Mucosa of descending colon (tissue), 3 donors: ENCODE results near the gene CNOT6. TPM values are rescaled to one million over a fixed set of nuclear protein-coding genes. Genes with fewer than 3 reads are reported as not detected.
"Not testable (repeated sequence)": the region's sequence is repeated elsewhere in the genome, so short reads cannot be mapped to it uniquely, and the experiment has no call there.

Experiments
- ATAC-seq: fragments of 200-7000 bp; cut with Tn5 transposase; one replicate; pipeline ENCODE4 v1.9.1; 2020; ENCODE audit warnings: mild to moderate bottlenecking, moderate library complexity
- DNase-seq, 3 donors: peaks; one replicate each; pipeline ENCODE4 v3.0.0-alpha.2; 2020
- H3K36me3 ChIP-seq: fragments of 200-600 bp; one replicate; pipeline ENCODE4 v1.8.0; 2021; ENCODE audit warnings: low read depth, mild to moderate bottlenecking
- H3K4me1 ChIP-seq: fragments of 200-600 bp; one replicate; pipeline ENCODE4 v1.8.0; 2021; ENCODE audit warnings: low read depth, mild to moderate bottlenecking
- H3K4me3 ChIP-seq: fragments of 200-600 bp; one replicate; pipeline ENCODE4 v1.8.0; 2021; ENCODE audit warnings: mild to moderate bottlenecking
- H3K9me3 ChIP-seq: fragments of 200-600 bp; one replicate; pipeline ENCODE4 v1.8.0; 2021; ENCODE audit warnings: mild to moderate bottlenecking
- CTCF ChIP-seq: fragments of 200-600 bp; IDR thresholded peaks from one replicate; pipeline ENCODE4 v1.8.0; 2022; ENCODE audit warnings: antibody characterized with exemption, mild to moderate bottlenecking
- intact Hi-C, 2 donors: fragments of 100-400 bp; cut with DNase I in 1 of 2; cut with micrococcal nuclease in 1 of 2; formaldehyde crosslinking; loops; one replicate each; pipeline versions ENCODE4 v1.11.0 to v1.11.1; 2022; cut with DNase I, micrococcal nuclease
- total RNA-seq, 3 donors: library from RNA; stranded (reverse); fragmentation: NEBNext Ultra II Directional in 2 of 3; extraction: Animal tissue kit (Norgen Biotek cat#: 25700) in 2 of 3; gene quantifications; one replicate each; pipeline versions ENCODE4 v1.2.1 to v1.2.4, GENCODE V29; 2021 to 2023
- donor health status: DM: no; HTN: no; CAD: no; lungs with moderate emphysema.
- donor health status: DM: no; HTN: no; CAD: no.
- donor health status: DM: no; HTN: yes; CAD: no.

The CNOT6 gene
- total RNA-seq, 3 donors from 2014 or later = 20.9 to 33.7 (median 25.2) TPM

GRCh38 chr5:180474569-180474968 is 19.6 kb upstream of the CNOT6 start:
- no peaks in the 10 kb centered on the region for H3K9me3 ChIP-seq
- no peaks in the 10 kb centered on the region for H3K36me3 ChIP-seq
- DNase-seq (no peak), ATAC-seq (no peak)
- intact Hi-C loops = no loop called here
- H3K4me3 ChIP-seq = no peak overlapping the region
- no peak for TF ChIP-seq CTCF
- H3K4me1 ChIP-seq = peaks cover 3% of the 10 kb centered on the region

GRCh38 chr5:180475969-180476524 is 18.1 kb upstream of the CNOT6 start:
- H3K4me3 ChIP-seq, H3K36me3 ChIP-seq, H3K9me3 ChIP-seq, H3K4me1 ChIP-seq, ATAC-seq, DNase-seq, intact Hi-C loops: not testable (repeated sequence)

- H3K9me3 ChIP-seq = no peaks in the 10 kb centered on the region
- ATAC-seq = no peak
- H3K36me3 ChIP-seq = no peaks in the 10 kb centered on the region
- no peak overlapping the region for H3K4me3 ChIP-seq
- DNase-seq = no peak
- TF ChIP-seq CTCF = no peak
- intact Hi-C loops = no loop called here
- H3K4me1 ChIP-seq = no peaks in the 10 kb centered on the region
These were observed 9.4 kb upstream of the CNOT6 start for GRCh38 chr5:180484813-180485212.

- no peak for ATAC-seq
- H3K9me3 ChIP-seq = no peaks in the 10 kb centered on the region
- no peak for TF ChIP-seq CTCF
- H3K36me3 ChIP-seq = no peaks in the 10 kb centered on the region
- DNase-seq = no peak
- intact Hi-C loops = no loop called here
- H3K4me3 ChIP-seq = no peak overlapping the region
- H3K4me1 ChIP-seq = no peaks in the 10 kb centered on the region
These were observed 7.5 kb upstream of the CNOT6 start for GRCh38 chr5:180486636-180487149.

- Histone ChIP-seq H3K36me3 (no peaks in the 10 kb centered on the region), H3K4me3 (no peak overlapping the region), H3K4me1 (no peaks in the 10 kb centered on the region), H3K9me3 (no peaks in the 10 kb centered on the region)
- intact Hi-C loops = no loop called here
- no peak for ATAC-seq
- no peak for TF ChIP-seq CTCF
- DNase-seq = no peak
These were observed 6.6 kb upstream of the CNOT6 start for GRCh38 chr5:180487556-180487955.

- TF ChIP-seq CTCF = no peak
- ATAC-seq = no peak
- no peak overlapping the region for H3K4me3 ChIP-seq
- DNase-seq = no peak
- intact Hi-C loops = no loop called here
- peaks cover 17% of the 10 kb centered on the region for H3K4me1 ChIP-seq
- H3K36me3 ChIP-seq = no peaks in the 10 kb centered on the region
- H3K9me3 ChIP-seq = no peaks in the 10 kb centered on the region
These were observed 2.7 kb upstream of the CNOT6 start for GRCh38 chr5:180491496-180491895.
